Measurements from ENCODE around the gene UBE3D.

- TF ChIP-seq CTCF (optimal IDR thresholded peaks at IDR 0.05 in 1 of 3, IDR thresholded peaks at IDR 0.05 in 1 of 3, conservative IDR thresholded peaks at IDR 0.05 in 1 of 3; ENCODE audit: extremely low read depth in 1 of 3, insufficient read depth in 2 of 3, low read length in 3 of 3) (no peak), EZH2 (IDR thresholded peaks at IDR 0.05; ENCODE audit: low read length) (no peak)
These were observed 4.0 kb upstream of the UBE3D start for GRCh38 chr6:83069633-83070032.

Data from keratinocyte (primary cell).